PC-9 (cell line): ENCODE measurements around the gene KCTD13. TPM values are rescaled to one million over a fixed set of nuclear protein-coding genes. Genes with fewer than 3 reads are reported as not detected.

Experiments
- BruUV-seq: library from RNA; stranded (reverse); fragments of 400-500 nt; replicated peaks from 2 replicates; lab custom pipeline; 2021; lab: Mats Ljungman, UMichigan
- CTCF ChIA-PET: fragments of 300-600 bp; sonication (Branson Sonifier 250); formaldehyde crosslinking; loops from one replicate; lab custom pipeline; 2022; ENCODE audit warnings: antibody characterized with exemption; lab: Charles Lee
- POLR2A ChIA-PET: fragments of 300-600 bp; sonication (Branson Sonifier 250); formaldehyde crosslinking; loops from one replicate; lab custom pipeline; 2022; ENCODE audit warnings: antibody characterized with exemption; ENCODE audit not compliant: unreplicated experiment; lab: Charles Lee
- DNase-seq, 2 experiments: peaks; one replicate each; pipeline versions ENCODE4 v3.0.0 to v3.0.0-alpha.2; 2015 to 2022; ENCODE audit warnings: mixed read lengths in 1 of 2
- H2AFZ ChIP-seq: fragments of 200-600 bp; sonication (generic); 2 replicates; pipeline ENCODE4 v1.8.1; 2017; ENCODE audit warnings: antibody characterized with exemption
- H3F3A ChIP-seq: fragments of 200-600 bp; sonication (generic); 2 replicates; pipeline ENCODE4 v1.8.1; 2017; ENCODE audit warnings: antibody characterized with exemption, mild to moderate bottlenecking, low read depth; ENCODE audit not compliant: insufficient read depth
- H3K27ac ChIP-seq: fragments of 200-600 bp; sonication (generic); 2 replicates; pipeline ENCODE4 v1.6.1; 2016; ENCODE audit warnings: mixed run types
- H3K27me3 ChIP-seq: fragments of 200-600 bp; sonication (generic); 2 replicates; pipeline ENCODE4 v1.6.1; 2016; ENCODE audit warnings: low read depth, mixed run types; ENCODE audit not compliant: insufficient read depth
- H3K36me3 ChIP-seq: fragments of 200-600 bp; sonication (generic); 2 replicates; pipeline ENCODE4 v1.6.1; 2016; ENCODE audit warnings: low read depth, mixed run types
- H3K4me1 ChIP-seq: fragments of 200-600 bp; sonication (generic); replicated peaks from 2 replicates; pipeline ENCODE4 v1.6.1; 2016; ENCODE audit warnings: mixed run types; ENCODE audit not compliant: insufficient read depth
- H3K4me2 ChIP-seq: fragments of 200-600 bp; sonication (generic); 2 replicates; pipeline ENCODE4 v1.6.1; 2017; ENCODE audit warnings: mixed run types
- H3K4me3 ChIP-seq: fragments of 200-600 bp; sonication (generic); 2 replicates; pipeline ENCODE4 v1.6.1; 2016; ENCODE audit warnings: mixed run types
- H3K79me2 ChIP-seq: fragments of 200-600 bp; sonication (generic); 2 replicates; pipeline ENCODE4 v1.6.1; 2017; ENCODE audit warnings: low read depth, mixed run types
- H3K9me2 ChIP-seq: fragments of 200-600 bp; sonication (generic); 2 replicates; pipeline ENCODE4 v1.8.1; 2017; ENCODE audit warnings: mild to moderate bottlenecking; ENCODE audit not compliant: insufficient read depth
- H3K9me3 ChIP-seq: fragments of 200-600 bp; sonication (generic); 2 replicates; pipeline ENCODE4 v1.8.1; 2016; ENCODE audit warnings: low read depth; ENCODE audit not compliant: insufficient read depth
- H4K20me1 ChIP-seq: fragments of 200-600 bp; sonication (generic); 2 replicates; pipeline ENCODE4 v1.8.1; 2017; ENCODE audit not compliant: insufficient read depth
- CTCF ChIP-seq: fragments of 200-600 bp; sonication (generic); conservative IDR thresholded peaks from 2 replicates; pipeline ENCODE4 v1.6.1; 2017; ENCODE audit warnings: mixed run types, antibody characterized with exemption, mild to moderate bottlenecking, moderate library complexity
- EZH2 ChIP-seq: fragments of 200-600 bp; sonication (generic); IDR thresholded peaks from 2 replicates; pipeline ENCODE4 v1.8.0; 2017; ENCODE audit warnings: antibody characterized with exemption, low read depth
- intact Hi-C: fragments of 100-400 bp; cut with micrococcal nuclease; formaldehyde crosslinking; loops from one replicate; pipeline ENCODE4 v1.10.0; 2022; ENCODE audit not compliant: unreplicated experiment
- total RNA-seq: library from RNA; stranded (reverse); gene quantifications from 2 replicates; pipeline ENCODE4 v1.2.3, GENCODE V29; 2021

The KCTD13 gene
- total RNA-seq, 1 experiment from 2014 or later = 52.7 TPM

DNA sequence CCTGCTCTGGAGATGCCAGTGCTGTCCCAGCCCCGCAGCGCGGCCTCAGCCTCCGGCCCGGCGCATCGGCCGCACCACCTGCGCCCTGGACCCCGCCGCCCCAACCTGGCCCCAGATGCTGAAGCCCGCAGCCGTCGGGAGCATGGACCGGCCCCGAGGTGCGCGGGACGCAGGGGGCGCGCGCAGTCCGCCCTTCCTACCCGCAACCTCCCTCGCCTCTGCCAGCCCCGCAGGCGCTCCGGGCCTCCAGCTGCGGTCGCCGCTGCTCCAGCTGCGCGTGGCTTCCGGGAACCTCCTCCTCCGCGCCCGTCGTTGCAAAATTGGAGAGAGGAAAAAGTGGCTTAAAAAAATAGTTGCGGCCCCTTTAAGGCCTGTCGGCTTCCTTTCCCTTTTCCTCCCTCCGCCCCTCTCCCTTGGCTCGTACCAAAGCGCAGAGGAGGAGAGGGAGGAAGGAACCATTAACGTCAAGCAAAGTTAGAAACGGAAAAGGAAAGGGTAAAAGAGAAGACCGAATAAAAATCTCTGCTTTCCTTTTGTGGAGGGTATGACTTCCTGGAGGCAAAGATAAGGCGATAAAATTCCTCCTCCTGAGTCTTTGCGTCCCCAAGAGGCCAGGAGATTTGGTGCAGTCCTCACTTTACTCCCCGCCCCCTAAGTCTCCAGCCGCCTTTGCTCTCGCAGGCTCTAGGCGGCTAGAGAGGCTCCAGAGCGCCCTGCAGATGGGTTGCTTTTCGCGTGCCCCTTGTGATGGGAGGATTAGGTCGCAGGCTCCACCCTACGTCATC is 63.0 kb downstream of the KCTD13 start, which contains the start of gene CDIPT:
Gene CDIPT (minus strand): TSS at position 343 of the 785 bp plus-strand sequence. CDS start 369 bp downstream, outside the sequence.
- peak; percentile 93 to 97 for DNase-seq
- TF ChIP-seq EZH2 (no peak), CTCF (0 out of 2 replicates have a peak, but pooled peaks have one; percentile 35)
- Histone ChIP-seq H3K4me2 (peak within 1 kb of the TSS; percentile 97), H3K27me3 (no peaks in the 10 kb centered on the region), H3F3A (no peaks in the 10 kb centered on the region), H3K4me3 (peak within 1 kb of the TSS; percentile 78), H3K36me3 (no peaks in the 10 kb centered on the region), H3K79me2 (peaks cover 14% of the 10 kb centered on the region), H3K9me3 (no peaks in the 10 kb centered on the region), H2AFZ (peak within 1 kb of the TSS; percentile 92), H3K4me1 (peaks cover 10% of the 10 kb centered on the region), H4K20me1 (no peaks in the 10 kb centered on the region), H3K27ac (peak within 1 kb of the TSS; percentile 81), H3K9me2 (no peaks in the 10 kb centered on the region)
- ChIA-PET CTCF (interaction anchor here (0.6 to 1.0 kb wide), 2 partner anchors 15 to 52 kb away, joined by 3 read pairs; no protein-coding TSS in a partner anchor), POLR2A (interaction anchor here (0.6 to 1.0 kb wide), 2 partner anchors 76 to 110 kb away, joined by 4 read pairs; no protein-coding TSS in a partner anchor)
- TSS peak; percentile 43 for BruUV-seq
- intact Hi-C loops = loop anchor here (1.0 to 5.0 kb wide), 6 partner anchors 34 to 162 kb away; partner anchors contain the start of genes INO80E, MVP, SEZ6L2 and TAOK2

DNA sequence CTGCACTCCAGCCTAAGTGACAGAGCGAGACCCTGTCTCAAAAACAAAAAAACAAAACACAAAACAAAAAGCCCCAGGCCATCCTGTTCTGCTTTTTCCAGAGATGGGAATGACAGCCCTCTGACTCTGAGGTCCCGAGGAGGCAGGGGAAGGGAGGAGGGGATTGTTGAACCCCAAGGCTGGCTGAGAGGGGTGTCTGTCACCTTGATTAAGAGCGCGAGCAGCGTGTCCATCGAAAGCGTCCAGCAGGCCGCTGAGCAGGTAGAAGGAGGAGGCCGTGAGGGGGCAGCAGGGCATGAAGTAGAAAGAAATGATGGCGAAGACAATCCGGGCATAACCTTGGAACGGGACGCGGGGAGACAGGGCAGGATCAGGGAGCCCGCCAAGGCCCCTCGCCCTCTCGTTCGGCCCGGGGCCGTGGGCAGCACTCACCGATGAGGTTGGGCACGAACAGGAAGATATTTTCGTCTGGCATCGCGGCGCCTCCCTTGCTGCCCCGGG is 63.6 kb downstream of the KCTD13 start:
- H3K79me2 ChIP-seq = peaks cover 14% of the 10 kb centered on the region
- TF ChIP-seq CTCF = peak; percentile 44; the same call in 1 of the 2 replicates
- TF ChIP-seq EZH2 = no peak
- no peaks in the 10 kb centered on the region for H3K9me3 ChIP-seq
- no peak overlapping the region for H3K27ac ChIP-seq
- H3K36me3 ChIP-seq = no peaks in the 10 kb centered on the region
- H3F3A ChIP-seq = no peaks in the 10 kb centered on the region
- POLR2A ChIA-PET = interaction anchor here (0.6 to 1.0 kb wide), 2 partner anchors 76 to 111 kb away, joined by 4 read pairs; no protein-coding TSS in a partner anchor
- peak in 1 of 2 experiments; percentile 48 for DNase-seq
- intact Hi-C loops = loop anchor here (2.0 to 5.0 kb wide), 5 partner anchors 35 to 162 kb away; partner anchors contain the start of genes INO80E, MVP and SEZ6L2
- H3K4me3 ChIP-seq = peak overlapping the region; percentile 78
- H4K20me1 ChIP-seq = no peaks in the 10 kb centered on the region
- no TSS peak for BruUV-seq
- H3K4me1 ChIP-seq = peaks cover 10% of the 10 kb centered on the region
- H3K4me2 ChIP-seq = peak overlapping the region; percentile 97
- H3K9me2 ChIP-seq = no peaks in the 10 kb centered on the region
- CTCF ChIA-PET = interaction anchor here (0.9 kb wide), 1 partner anchor 14 kb away, joined by 5 read pairs; no protein-coding TSS in a partner anchor
- peak overlapping the region; percentile 92 for H2AFZ ChIP-seq
- H3K27me3 ChIP-seq = no peaks in the 10 kb centered on the region

DNA sequence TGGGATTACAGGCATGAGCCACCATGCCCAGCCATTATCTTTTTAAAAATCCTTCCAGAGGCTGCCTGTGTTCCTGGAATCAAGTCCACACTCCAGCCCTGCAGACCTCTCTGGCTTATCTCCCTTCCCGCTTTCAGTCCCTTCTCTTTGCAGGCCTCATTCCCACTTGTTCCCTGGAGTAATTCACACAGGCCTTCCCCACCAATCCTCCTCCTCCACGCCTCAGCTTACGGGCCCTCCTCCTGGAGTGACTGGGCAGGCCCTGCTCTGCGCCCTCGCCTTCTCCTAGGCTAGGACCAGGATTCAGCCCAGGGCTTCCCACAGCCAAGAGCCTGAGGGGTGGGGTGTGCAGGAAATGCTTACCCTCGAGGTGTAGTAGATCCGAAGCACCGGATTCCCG is 65.8 kb downstream of the KCTD13 start:
- Histone ChIP-seq H3K9me2 (no peaks in the 10 kb centered on the region), H4K20me1 (no peaks in the 10 kb centered on the region), H3K27ac (no peak overlapping the region), H3K4me3 (no peak overlapping the region), H3K27me3 (no peaks in the 10 kb centered on the region), H3K4me2 (no peak overlapping the region), H2AFZ (no peak overlapping the region), H3K4me1 (peaks cover 10% of the 10 kb centered on the region), H3F3A (no peaks in the 10 kb centered on the region), H3K9me3 (no peaks in the 10 kb centered on the region), H3K79me2 (peaks cover 14% of the 10 kb centered on the region), H3K36me3 (no peaks in the 10 kb centered on the region)
- TF ChIP-seq CTCF = no peak
- TF ChIP-seq EZH2 = no peak
- DNase-seq = no peak
- BruUV-seq = no TSS peak
- POLR2A ChIA-PET = no interaction called here
- intact Hi-C loops = loop anchor here (5.0 kb wide), 1 partner anchor 37 kb away; the partner anchor contains the start of gene SEZ6L2
- CTCF ChIA-PET = no interaction called here
